HepG2 (cell line): ENCODE data around the gene PPOX. TPM values are rescaled to one million over a fixed set of nuclear protein-coding genes. Genes with fewer than 3 reads are reported as not detected.

Experiments used
- BCL6 ChIP-seq: IDR thresholded peaks from 2 replicates; pipeline ENCODE4 v1.6.1; 2016; ENCODE audit warnings: missing genetic modification reagents, missing compliant biosample characterization
- FOSL1 ChIP-seq: sonication (generic); formaldehyde crosslinking; IDR thresholded peaks from 2 replicates; pipeline ENCODE4 v1.9.0; 2021; ENCODE audit warnings: missing genetic modification reagents, borderline replicate concordance
- HNRNPH1 ChIP-seq: fragments of 200-400 bp; formaldehyde crosslinking; optimal IDR thresholded peaks from 2 replicates; pipeline ENCODE3; 2017; ENCODE audit warnings: mild to moderate bottlenecking, low read depth, low read length
- MTA3 ChIP-seq: sonication (generic); formaldehyde crosslinking; IDR thresholded peaks from 2 replicates; pipeline ENCODE4 v1.4.0; 2020; ENCODE audit warnings: missing genetic modification reagents
- MTF2 ChIP-seq: sonication (generic); formaldehyde crosslinking; IDR thresholded peaks from 2 replicates; pipeline ENCODE4 v1.5.0; 2020; ENCODE audit warnings: missing genetic modification reagents, borderline replicate concordance
- SKI ChIP-seq: fragments of 450-650 bp; IDR thresholded peaks from one replicate; pipeline ENCODE4 v1.6.1; 2018; ENCODE audit warnings: mild to moderate bottlenecking; ENCODE audit not compliant: partially characterized antibody
- SMYD3 ChIP-seq: sonication (generic); formaldehyde crosslinking; IDR thresholded peaks from 2 replicates; pipeline ENCODE4 v1.8.1; 2023; ENCODE audit warnings: mild to moderate bottlenecking, missing genetic modification reagents
- TFE3 ChIP-seq: IDR thresholded peaks from 2 replicates; pipeline ENCODE4 v1.6.1; 2016
- TOPORS ChIP-seq: sonication (generic); formaldehyde crosslinking; IDR thresholded peaks from 2 replicates; pipeline ENCODE4 v1.8.0; 2023; ENCODE audit warnings: mild to moderate bottlenecking, missing genetic modification reagents
- ZBTB1 ChIP-seq: sonication (generic); formaldehyde crosslinking; IDR thresholded peaks from 2 replicates; pipeline ENCODE4 v1.4.0; 2020; ENCODE audit warnings: missing genetic modification reagents, borderline replicate concordance
- ZBTB42 ChIP-seq: sonication (generic); formaldehyde crosslinking; IDR thresholded peaks from 2 replicates; pipeline ENCODE4 v1.5.0; 2020; ENCODE audit warnings: mild to moderate bottlenecking, missing genetic modification reagents
- ZBTB8A ChIP-seq: sonication (generic); formaldehyde crosslinking; IDR thresholded peaks from 2 replicates; pipeline ENCODE4 v1.4.0; 2020; ENCODE audit warnings: mild to moderate bottlenecking, low read depth, missing genetic modification reagents, borderline replicate concordance
- ZKSCAN1 ChIP-seq: fragments of 150-350 bp; IDR thresholded peaks from 2 replicates; pipeline ENCODE4 v1.6.1; 2014; ENCODE audit warnings: low read length
- ZNF124 ChIP-seq: sonication (generic); formaldehyde crosslinking; IDR thresholded peaks from 2 replicates; pipeline ENCODE4 v1.4.0; 2020; ENCODE audit warnings: missing genetic modification reagents
- ZNF230 ChIP-seq: sonication (generic); formaldehyde crosslinking; IDR thresholded peaks from 2 replicates; pipeline ENCODE4 v1.4.0; 2020; ENCODE audit warnings: mild to moderate bottlenecking, missing genetic modification reagents
- ZNF343 ChIP-seq: sonication (generic); formaldehyde crosslinking; IDR thresholded peaks from 2 replicates; pipeline ENCODE4 v1.4.0; 2020; ENCODE audit warnings: mild to moderate bottlenecking, missing genetic modification reagents
- ZNF350 ChIP-seq: sonication (generic); formaldehyde crosslinking; IDR thresholded peaks from 2 replicates; pipeline ENCODE4 v1.4.0; 2020; ENCODE audit warnings: mild to moderate bottlenecking, low read depth, missing genetic modification reagents, borderline replicate concordance
- ZNF430 ChIP-seq: sonication (generic); formaldehyde crosslinking; IDR thresholded peaks from 2 replicates; pipeline ENCODE4 v1.9.0; 2021; ENCODE audit warnings: mild to moderate bottlenecking, missing genetic modification reagents
- ZNF460 ChIP-seq: sonication (generic); formaldehyde crosslinking; IDR thresholded peaks from 2 replicates; pipeline ENCODE4 v1.5.1; 2020; ENCODE audit warnings: missing genetic modification reagents, mild to moderate bottlenecking, borderline replicate concordance
- ZNF557 ChIP-seq: sonication (generic); formaldehyde crosslinking; IDR thresholded peaks from 2 replicates; pipeline ENCODE4 v1.4.0; 2020; ENCODE audit warnings: missing genetic modification reagents
- ZNF710 ChIP-seq: sonication (generic); formaldehyde crosslinking; IDR thresholded peaks from 2 replicates; pipeline ENCODE4 v1.5.0; 2020; ENCODE audit warnings: mild to moderate bottlenecking, missing genetic modification reagents, borderline replicate concordance
- ZSCAN31 ChIP-seq: sonication (generic); formaldehyde crosslinking; IDR thresholded peaks from 2 replicates; pipeline ENCODE4 v1.5.0; 2020; ENCODE audit warnings: low read depth, mild to moderate bottlenecking, missing genetic modification reagents
- polyA plus RNA-seq, 8 experiments: library from polyadenylated mRNA; depleted of rRNA in 3 of 8; stranded (reverse) in 7 of 8; unstranded in 1 of 8; fragments of >200 nt; fragmentation: Illumina TruSeq in 4 of 8; extraction: Trizol in 4 of 8; gene quantifications; 2 replicates each; pipeline versions ENCODE4 v1.2.1 to v1.2.3, GENCODE V29; 2011 to 2016; ENCODE audit warnings: low read depth in 4 of 8, missing spikeins in 1 of 8, mixed read lengths in 1 of 8; ENCODE audit not compliant: insufficient read depth in 1 of 8
- total RNA-seq, 5 experiments: library from RNA; depleted of rRNA; stranded (reverse); fragments of >200 nt; fragmentation: Illumina TruSeq; extraction: Trizol; gene quantifications; 2 replicates each; pipeline ENCODE4 v1.2.3, GENCODE V29; 2016; ENCODE audit warnings: low read depth in 1 of 5
- TF ChIP-seq, protein P1 (sequence below): sonication (generic); formaldehyde crosslinking; IDR thresholded peaks from 2 replicates; pipeline ENCODE4 v1.9.0; 2021; ENCODE audit warnings: missing genetic modification reagents, borderline replicate concordance
- TF ChIP-seq, protein P2 (sequence below): sonication (generic); formaldehyde crosslinking; IDR thresholded peaks from 2 replicates; pipeline ENCODE4 v1.9.0; 2022; ENCODE audit warnings: low read depth, missing genetic modification reagents

The PPOX gene
- total and polyA plus RNA-seq, 2 of the 13 experiments (the other 11 are each of a cell fraction or from before 2014, with no cell fraction given): 15.5 to 27.7 TPM

DNA sequence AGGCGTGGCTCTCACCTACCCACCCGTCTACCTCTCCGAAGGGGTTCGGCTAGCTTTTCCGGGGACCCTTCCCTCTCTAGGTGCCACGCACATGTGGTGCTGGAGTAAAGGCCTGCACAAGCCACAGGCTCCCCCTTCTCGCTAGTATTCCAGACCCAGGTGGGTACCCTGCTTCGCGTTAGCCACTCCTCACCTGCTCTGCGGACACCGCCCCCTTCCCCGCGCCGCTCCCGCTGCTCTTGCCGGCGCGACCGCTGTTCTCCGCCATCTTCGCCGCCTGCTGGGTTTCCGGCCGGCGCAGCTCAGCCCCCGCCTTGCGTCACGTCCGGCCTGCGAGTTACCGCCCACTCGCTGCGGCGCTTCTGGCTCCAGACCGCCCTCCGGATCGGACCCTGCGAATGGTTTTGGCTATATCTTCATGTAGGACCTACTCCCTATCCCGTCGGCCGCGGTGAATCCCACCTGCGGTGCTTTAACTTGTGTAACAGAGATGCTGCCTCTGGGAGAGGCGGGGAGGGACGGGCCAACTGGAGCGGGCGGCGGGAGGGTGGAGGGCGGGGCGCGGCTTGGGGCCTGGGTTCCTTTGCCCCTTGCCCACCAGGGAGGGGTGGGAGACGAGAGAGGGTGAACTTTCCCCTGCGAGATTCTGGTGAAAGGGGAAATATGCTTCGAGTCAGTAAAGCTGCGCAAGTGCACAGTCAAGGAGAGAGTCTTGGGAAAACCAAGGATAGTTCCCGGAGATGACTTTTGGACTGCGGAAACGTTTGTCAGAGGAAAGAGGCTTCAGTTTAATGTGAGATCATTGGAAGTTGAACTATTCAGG lies 48.3 kb upstream of the PPOX start, which contains the start of the genes NIT1 and PFDN2 (continued):
- TF ChIP-seq ZNF710 (CRISPR knock-in tag) (no peak), TOPORS (CRISPR knock-in tag) (no peak), ZNF124 (no peak; the same call in 1 of the 2 replicates), MTF2 (CRISPR knock-in tag) (no peak), ZBTB42 (CRISPR knock-in tag) (no peak), ZNF430 (CRISPR knock-in tag) (0 out of 2 replicates have a peak, but pooled peaks have one; percentile 79), HNRNPH1 (no peak), SMYD3 (CRISPR knock-in tag) (no peak), ZNF350 (CRISPR knock-in tag) (no peak; the same call in 1 of the 2 replicates), MTA3 (CRISPR knock-in tag) (no peak), TFE3 (CRISPR knock-in tag) (no peak), ZNF557 (CRISPR knock-in tag) (no peak), ZNF460 (CRISPR knock-in tag) (no peak), ZBTB8A (CRISPR knock-in tag) (no peak), FOSL1 (no peak), BCL6 (CRISPR knock-in tag) (peak; percentile 45; the same call in 1 of the 2 replicates), ZKSCAN1 (no peak), ZSCAN31 (peak; percentile 66; the same call in 1 of the 2 replicates), SKI (no peak), ZBTB1 (CRISPR knock-in tag) (no peak), ZNF343 (no peak), ZNF230 (CRISPR knock-in tag) (peak; percentile 19; the same call in 1 of the 2 replicates)
- TF ChIP-seq, protein P1, sequence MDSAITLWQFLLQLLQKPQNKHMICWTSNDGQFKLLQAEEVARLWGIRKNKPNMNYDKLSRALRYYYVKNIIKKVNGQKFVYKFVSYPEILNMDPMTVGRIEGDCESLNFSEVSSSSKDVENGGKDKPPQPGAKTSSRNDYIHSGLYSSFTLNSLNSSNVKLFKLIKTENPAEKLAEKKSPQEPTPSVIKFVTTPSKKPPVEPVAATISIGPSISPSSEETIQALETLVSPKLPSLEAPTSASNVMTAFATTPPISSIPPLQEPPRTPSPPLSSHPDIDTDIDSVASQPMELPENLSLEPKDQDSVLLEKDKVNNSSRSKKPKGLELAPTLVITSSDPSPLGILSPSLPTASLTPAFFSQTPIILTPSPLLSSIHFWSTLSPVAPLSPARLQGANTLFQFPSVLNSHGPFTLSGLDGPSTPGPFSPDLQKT: no peak
- TF ChIP-seq, protein P2, sequence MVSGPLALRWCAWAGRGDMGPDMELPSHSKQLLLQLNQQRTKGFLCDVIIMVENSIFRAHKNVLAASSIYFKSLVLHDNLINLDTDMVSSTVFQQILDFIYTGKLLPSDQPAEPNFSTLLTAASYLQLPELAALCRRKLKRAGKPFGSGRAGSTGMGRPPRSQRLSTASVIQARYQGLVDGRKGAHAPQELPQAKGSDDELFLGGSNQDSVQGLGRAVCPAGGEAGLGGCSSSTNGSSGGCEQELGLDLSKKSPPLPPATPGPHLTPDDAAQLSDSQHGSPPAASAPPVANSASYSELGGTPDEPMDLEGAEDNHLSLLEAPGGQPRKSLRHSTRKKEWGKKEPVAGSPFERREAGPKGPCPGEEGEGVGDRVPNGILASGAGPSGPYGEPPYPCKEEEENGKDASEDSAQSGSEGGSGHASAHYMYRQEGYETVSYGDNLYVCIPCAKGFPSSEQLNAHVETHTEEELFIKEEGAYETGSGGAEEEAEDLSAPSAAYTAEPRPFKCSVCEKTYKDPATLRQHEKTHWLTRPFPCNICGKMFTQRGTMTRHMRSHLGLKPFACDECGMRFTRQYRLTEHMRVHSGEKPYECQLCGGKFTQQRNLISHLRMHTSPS (CRISPR knock-in tag): no peak
